Small intestine (tissue), 7 donors: Measurements from ENCODE around the gene FADD. TPM values are rescaled to one million over a fixed set of nuclear protein-coding genes. Genes with fewer than 3 reads are reported as not detected.
"Not testable (repeated sequence)": the region's sequence is repeated elsewhere in the genome, so short reads cannot be mapped to it uniquely, and the experiment has no call there.

Experiments used
- DNase-seq, 2 donors: peaks; one replicate each; pipeline versions ENCODE4 v3.0.0 to v3.0.0-alpha.2; 2013
- FAIRE-seq: peaks from 2 replicates; lab custom pipeline; 2012; peaks lifted over from hg19 to GRCh38; lab: Jason Lieb, UNC
- H3K27ac ChIP-seq, 3 donors: one replicate each; pipeline ENCODE4 v1.5.1; 2013; ENCODE audit warnings: low read length in 2 of 3, mild to moderate bottlenecking in 2 of 3, control low read depth in 1 of 3, inconsistent platforms in 1 of 3, low read depth in 1 of 3, moderate library complexity in 1 of 3
- H3K27me3 ChIP-seq, 3 donors: one replicate each; pipeline ENCODE4 v1.6.1; 2013; ENCODE audit warnings: low read length in 3 of 3, inconsistent platforms in 1 of 3; ENCODE audit not compliant: control insufficient read depth in 3 of 3, insufficient read depth in 3 of 3
- H3K36me3 ChIP-seq, 3 donors: one replicate each; pipeline ENCODE4 v1.6.1; 2013; ENCODE audit warnings: low read length in 3 of 3, inconsistent platforms in 1 of 3, low read depth in 1 of 3, mild to moderate bottlenecking in 1 of 3, moderate library complexity in 1 of 3; ENCODE audit not compliant: control insufficient read depth in 3 of 3, insufficient read depth in 2 of 3
- H3K4me1 ChIP-seq, 3 donors: one replicate each; pipeline ENCODE4 v1.6.1; 2013; ENCODE audit warnings: low read length in 2 of 3, inconsistent platforms in 1 of 3, low read depth in 1 of 3, mild to moderate bottlenecking in 1 of 3, moderate library complexity in 1 of 3; ENCODE audit not compliant: control insufficient read depth in 3 of 3, insufficient read depth in 2 of 3
- H3K4me3 ChIP-seq, 3 donors: one replicate each; pipeline ENCODE4 v1.5.1; 2013; ENCODE audit warnings: low read length in 3 of 3, control low read depth in 1 of 3, inconsistent platforms in 1 of 3, low read depth in 1 of 3, mild to moderate bottlenecking in 1 of 3, moderate library complexity in 1 of 3
- H3K9me3 ChIP-seq, 2 donors: one replicate each; pipeline ENCODE4 v1.6.1; 2013; ENCODE audit warnings: low read depth in 1 of 2, low read length in 1 of 2; ENCODE audit not compliant: control insufficient read depth in 2 of 2, insufficient read depth in 1 of 2
- WGBS, 3 donors: extraction: QIAGEN DNeasy Blood & Tissue Kit; methylation state at CpG; one replicate each; pipeline ENCODE4 v1.1.7; 2013; 5-methylcytosine and 5-hydroxymethylcytosine counted together
- polyA plus RNA-seq, 4 donors: library from polyadenylated mRNA; stranded (reverse) in 3 of 4; unstranded in 1 of 4; fragments of 200-250 nt in 3 of 4; fragments of 120-200 nt in 1 of 4; gene quantifications; one replicate each; pipeline versions ENCODE4 v1.2.1 to v1.2.3, GENCODE V29; 2013
- donor health status: healthy with polysubstance abuse.
- donor health status: control.
- donor health status: control.
- donor health status: Bipolar disorder and iron deficiency.
- donor health status: healthy.

The FADD gene
- polyA plus RNA-seq, 4 donors, result 20.2 to 32.7 (median 30.0) TPM

- peaks cover 0 to 4% (median 3%) of the 10 kb centered on the region in 3 donors for H3K4me1 ChIP-seq
- H3K27me3 ChIP-seq, result no peaks in the 10 kb centered on the region
- H3K9me3 ChIP-seq, result no peaks in the 10 kb centered on the region
- DNase-seq, result peak; percentile 67 to 85
- H3K27ac ChIP-seq, result peak overlapping the region in 2 of 3 donors; percentile 56 to 70
- H3K36me3 ChIP-seq, result peaks cover 0 to 19% (median 0%) of the 10 kb centered on the region in 3 donors
- FAIRE-seq, result no peak
- H3K4me3 ChIP-seq, result peak overlapping the region in 1 of 3 donors; percentile 49
- 15 to 47% (median 34%) methylated on average over 13 of the region's 13 CpGs for WGBS, 3 donors
These were observed 9.2 kb downstream of the FADD start for GRCh38 chr11:70212227-70212811.

DNA sequence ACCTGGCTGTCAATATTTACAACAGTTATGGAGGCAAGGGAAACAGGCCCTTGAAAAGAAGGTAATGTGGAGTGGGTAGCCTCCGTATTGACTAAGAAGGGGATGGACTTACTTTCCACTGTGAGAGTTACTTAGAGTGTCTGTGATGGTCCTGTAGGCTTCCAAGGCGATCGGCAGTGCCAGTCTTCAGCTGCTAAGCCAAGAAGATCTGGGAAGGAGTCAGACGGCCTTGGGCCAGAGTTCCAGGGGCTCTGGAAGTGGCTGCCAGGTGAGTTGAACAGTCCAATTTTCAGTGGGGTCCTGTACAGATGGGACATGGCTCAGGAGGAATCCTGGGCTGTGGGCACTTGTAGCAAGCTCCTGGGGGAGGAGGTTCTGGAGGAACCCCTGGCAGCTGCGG is 14.3 kb downstream of the FADD start:
- WGBS, 3 donors, result 87 to 92% (median 88%) methylated on average over 5 of the region's 5 CpGs
- not testable (repeated sequence) for H3K36me3 ChIP-seq, H3K27me3 ChIP-seq, H3K9me3 ChIP-seq, FAIRE-seq, H3K27ac ChIP-seq, DNase-seq, H3K4me3 ChIP-seq, H3K4me1 ChIP-seq

DNA sequence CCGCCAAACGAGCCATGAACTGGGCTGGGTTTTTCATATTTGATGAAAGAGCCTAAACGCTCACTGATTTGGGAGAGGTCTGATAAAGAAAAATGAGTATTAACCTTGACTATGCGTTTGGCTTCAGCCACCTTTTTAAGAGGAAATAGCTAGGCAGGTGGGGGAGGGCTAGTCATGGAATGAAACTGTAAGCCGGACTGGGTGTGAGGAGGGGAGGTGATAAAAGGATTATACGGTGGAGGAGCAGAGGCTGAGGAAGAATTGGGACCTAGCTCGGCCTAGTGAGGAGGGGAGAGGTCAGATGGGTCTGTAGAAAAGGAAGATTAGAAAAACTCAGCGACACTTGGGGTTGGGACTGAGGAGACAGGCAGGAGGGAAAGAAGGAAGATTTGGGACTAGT is 15.0 kb downstream of the FADD start:
- 26 to 46% (median 42%) methylated on average over 8 of the region's 8 CpGs for WGBS, 3 donors
- DNase-seq, H3K4me1 ChIP-seq, H3K36me3 ChIP-seq, FAIRE-seq, H3K4me3 ChIP-seq, H3K27ac ChIP-seq, H3K9me3 ChIP-seq, H3K27me3 ChIP-seq: not testable (repeated sequence)

- Histone ChIP-seq H3K9me3 (no peaks in the 10 kb centered on the region), H3K4me1 (no peaks in the 10 kb centered on the region), H3K27me3 (no peaks in the 10 kb centered on the region), H3K27ac (no peak overlapping the region), H3K36me3 (no peaks in the 10 kb centered on the region), H3K4me3 (no peak overlapping the region)
- no peak for FAIRE-seq
- no peak for DNase-seq
- WGBS, 3 donors, result 72 to 78% (median 78%) methylated on average over 3 of the region's 3 CpGs
These were observed 17.0 kb downstream of the FADD start for GRCh38 chr11:70220136-70220535.

DNA sequence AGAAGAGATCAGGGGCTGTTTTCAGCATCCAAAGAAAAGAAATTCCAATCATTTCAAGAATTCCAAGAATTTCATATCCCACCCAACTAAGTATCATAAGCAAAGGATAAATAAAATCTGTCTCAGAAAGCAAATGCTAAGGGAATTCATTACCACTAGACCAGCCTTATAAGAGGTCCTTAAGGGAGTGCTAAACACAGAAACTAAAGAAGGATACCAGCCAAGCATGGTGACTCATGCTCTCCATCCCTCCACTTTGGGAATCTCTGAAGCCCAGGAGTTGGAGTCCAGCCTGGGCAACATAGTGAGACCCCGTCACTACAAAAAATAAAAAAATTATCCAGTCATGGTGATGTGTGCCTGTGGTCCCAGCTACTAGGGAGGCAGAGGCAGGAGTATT is 17.8 kb downstream of the FADD start:
- no peak for DNase-seq
- 77 to 97% (median 93%) methylated on average over 1 of the region's 1 CpG for WGBS, 3 donors
- Histone ChIP-seq H3K9me3 (peaks cover 0 to 3% of the 10 kb centered on the region in 2 donors), H3K36me3 (no peaks in the 10 kb centered on the region), H3K4me1 (peaks cover 0 to 6% (median 0%) of the 10 kb centered on the region in 3 donors), H3K27ac (no peak overlapping the region), H3K27me3 (no peaks in the 10 kb centered on the region), H3K4me3 (no peak overlapping the region)
- FAIRE-seq, result no peak

GRCh38 chr11:70225681-70226177 is 22.6 kb downstream of the FADD start:
- Histone ChIP-seq H3K4me1 (peaks cover 4 to 13% (median 4%) of the 10 kb centered on the region in 3 donors), H3K36me3 (no peaks in the 10 kb centered on the region), H3K9me3 (peaks cover 0 to 3% of the 10 kb centered on the region in 2 donors), H3K27ac (peak overlapping the region in 2 of 3 donors; percentile 76 to 89), H3K27me3 (no peaks in the 10 kb centered on the region), H3K4me3 (no peak overlapping the region)
- FAIRE-seq (no peak), DNase-seq (peak; percentile 65 to 98)
- 13 to 50% (median 35%) methylated on average over 5 to 8 of the region's 8 CpGs for WGBS, 3 donors

DNA sequence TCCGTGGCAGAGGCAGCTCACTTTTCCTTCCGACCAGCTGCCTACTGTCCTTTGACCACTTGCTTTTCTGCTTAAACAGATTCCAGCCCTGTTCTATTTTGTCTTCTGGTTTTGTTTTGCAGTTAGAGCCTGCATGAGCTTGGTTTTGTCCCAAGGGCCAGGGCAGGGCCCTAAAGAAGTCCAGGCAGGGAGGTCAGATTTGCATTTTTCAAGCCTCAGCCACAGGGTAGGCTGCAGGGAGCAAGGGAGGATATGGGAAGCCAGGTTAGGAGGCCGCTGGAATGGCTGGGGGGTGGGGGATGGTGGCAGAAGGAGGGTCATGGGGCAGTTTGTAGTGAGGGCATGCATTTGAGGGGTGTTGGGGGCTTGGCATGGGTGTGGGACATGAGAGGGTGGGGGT is 23.1 kb downstream of the FADD start:
- peaks cover 4 to 13% (median 4%) of the 10 kb centered on the region in 3 donors for H3K4me1 ChIP-seq
- no peak for FAIRE-seq
- DNase-seq, result no peak
- H3K36me3 ChIP-seq, result no peaks in the 10 kb centered on the region
- WGBS, 3 donors, result 24 to 69% (median 47%) methylated on average over 3 of the region's 3 CpGs
- no peak overlapping the region for H3K4me3 ChIP-seq
- H3K27me3 ChIP-seq, result no peaks in the 10 kb centered on the region
- peak overlapping the region in 2 of 3 donors; percentile 76 to 89 for H3K27ac ChIP-seq
- H3K9me3 ChIP-seq, result peaks cover 0 to 3% of the 10 kb centered on the region in 2 donors

GRCh38 chr11:70226967-70227366 is 23.9 kb downstream of the FADD start:
- WGBS, 3 donors, result 56 to 58% (median 57%) methylated on average over 9 of the region's 9 CpGs
- H3K27ac ChIP-seq, result peak overlapping the region in 2 of 3 donors; percentile 76 to 89
- no peak overlapping the region for H3K4me3 ChIP-seq
- no peaks in the 10 kb centered on the region for H3K36me3 ChIP-seq
- peaks cover 4 to 13% (median 4%) of the 10 kb centered on the region in 3 donors for H3K4me1 ChIP-seq
- FAIRE-seq, result no peak
- no peak for DNase-seq
- H3K9me3 ChIP-seq, result peaks cover 0 to 3% of the 10 kb centered on the region in 2 donors
- no peaks in the 10 kb centered on the region for H3K27me3 ChIP-seq
